Fibroblast of pulmonary artery (primary cell): ENCODE results near the gene ANO7.
A peak's percentile ranks its signal among the peaks of the same experiment; 100 is the strongest.

Experiments used
- DNase-seq: peaks from one replicate; pipeline ENCODE4 v3.0.0-alpha.2; 2010; ENCODE audit warnings: low read depth
- H3K4me3 ChIP-seq: replicated peaks from 2 replicates; pipeline ENCODE4 v1.5.1; 2011; ENCODE audit warnings: low read depth, mild to moderate bottlenecking, control low read depth, low read length, moderate library complexity
- TF ChIP-seq, protein P1 (sequence below): IDR thresholded peaks from 2 replicates; pipeline ENCODE4 v1.5.1; 2011; ENCODE audit warnings: mild to moderate bottlenecking, control low read depth, low read length, inconsistent platforms; ENCODE audit errors: missing control alignments

Gene ANO7

DNA sequence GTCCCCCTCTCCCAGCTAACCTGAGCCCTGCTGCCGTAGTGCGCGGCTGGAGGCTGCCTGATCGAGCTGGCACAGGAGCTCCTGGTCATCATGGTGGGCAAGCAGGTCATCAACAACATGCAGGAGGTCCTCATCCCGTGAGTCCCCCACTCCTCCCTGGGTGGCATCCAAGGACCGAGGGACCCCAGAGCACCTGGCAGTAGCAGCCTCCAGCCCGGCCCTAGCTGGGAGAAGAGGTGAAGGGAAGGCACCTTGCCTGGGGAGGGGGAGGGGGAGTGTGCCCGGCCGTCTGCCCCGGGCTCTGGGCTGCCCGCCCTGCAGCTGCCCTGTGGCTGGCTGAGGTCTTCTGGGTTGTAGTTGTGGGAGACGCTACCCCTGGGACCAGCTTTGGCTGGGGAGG is 26.3 kb downstream of the ANO7 start:
- TF ChIP-seq, protein P1, sequence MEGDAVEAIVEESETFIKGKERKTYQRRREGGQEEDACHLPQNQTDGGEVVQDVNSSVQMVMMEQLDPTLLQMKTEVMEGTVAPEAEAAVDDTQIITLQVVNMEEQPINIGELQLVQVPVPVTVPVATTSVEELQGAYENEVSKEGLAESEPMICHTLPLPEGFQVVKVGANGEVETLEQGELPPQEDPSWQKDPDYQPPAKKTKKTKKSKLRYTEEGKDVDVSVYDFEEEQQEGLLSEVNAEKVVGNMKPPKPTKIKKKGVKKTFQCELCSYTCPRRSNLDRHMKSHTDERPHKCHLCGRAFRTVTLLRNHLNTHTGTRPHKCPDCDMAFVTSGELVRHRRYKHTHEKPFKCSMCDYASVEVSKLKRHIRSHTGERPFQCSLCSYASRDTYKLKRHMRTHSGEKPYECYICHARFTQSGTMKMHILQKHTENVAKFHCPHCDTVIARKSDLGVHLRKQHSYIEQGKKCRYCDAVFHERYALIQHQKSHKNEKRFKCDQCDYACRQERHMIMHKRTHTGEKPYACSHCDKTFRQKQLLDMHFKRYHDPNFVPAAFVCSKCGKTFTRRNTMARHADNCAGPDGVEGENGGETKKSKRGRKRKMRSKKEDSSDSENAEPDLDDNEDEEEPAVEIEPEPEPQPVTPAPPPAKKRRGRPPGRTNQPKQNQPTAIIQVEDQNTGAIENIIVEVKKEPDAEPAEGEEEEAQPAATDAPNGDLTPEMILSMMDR, result no peak
- no peak overlapping the region for H3K4me3 ChIP-seq
- DNase-seq, result no peak

DNA sequence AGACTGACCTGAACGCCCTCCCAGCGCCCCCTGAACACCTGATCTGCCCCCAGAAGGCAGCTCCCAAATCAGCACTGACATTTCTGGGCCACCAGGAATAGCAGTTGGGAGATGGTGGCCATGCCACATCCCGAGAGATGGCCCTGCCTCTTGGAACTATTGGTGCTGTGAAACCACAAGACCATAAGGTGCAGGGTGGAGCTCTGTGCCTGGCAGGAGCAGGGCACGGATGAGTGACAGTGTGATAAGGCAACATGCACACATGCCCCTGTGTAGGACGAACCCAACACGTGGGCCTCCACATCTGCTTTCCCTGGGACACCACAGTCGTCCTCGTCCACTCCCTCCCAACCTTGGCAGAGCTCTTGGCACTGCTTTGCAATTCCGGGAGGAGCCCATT is 26.9 kb downstream of the ANO7 start:
- H3K4me3 ChIP-seq, result no peak overlapping the region
- no peak for DNase-seq
- TF ChIP-seq, protein P1, result no peak

DNA sequence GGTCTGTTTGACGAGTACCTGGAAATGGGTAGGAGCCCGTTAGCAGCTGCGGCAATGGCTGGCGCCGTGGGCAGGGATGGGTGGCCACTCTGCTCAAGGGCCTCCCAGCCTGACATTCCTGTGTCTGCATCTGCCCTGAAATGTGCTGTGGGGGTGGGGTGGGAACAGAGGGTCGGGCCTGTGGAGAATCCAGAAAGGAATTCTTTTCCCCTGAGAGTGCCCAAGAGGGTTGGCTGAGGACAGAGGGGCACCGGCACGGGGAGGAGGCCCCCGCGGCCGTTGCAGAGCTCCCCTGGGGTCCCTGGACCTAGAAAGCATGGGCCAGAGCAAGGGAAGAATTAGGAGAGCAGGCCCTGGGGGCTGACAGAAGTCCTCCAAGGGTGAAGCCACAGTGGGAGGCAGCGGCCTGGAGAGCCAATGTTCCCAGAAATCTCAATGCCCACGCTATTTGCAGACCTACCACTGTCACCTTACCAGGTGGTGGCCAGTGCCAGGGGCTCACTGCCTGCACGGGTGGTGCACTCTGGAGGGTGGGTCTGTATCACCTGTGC is 27.8 kb downstream of the ANO7 start:
- no peak for DNase-seq
- TF ChIP-seq, protein P1, result no peak
- no peak overlapping the region for H3K4me3 ChIP-seq

- TF ChIP-seq, protein P1, result no peak
- H3K4me3 ChIP-seq, result peak overlapping the region; percentile 46
- DNase-seq, result peak; percentile 73
Observed at GRCh38 chr2:241217320-241218031, 29.0 kb downstream of the ANO7 start.

- peak overlapping the region; percentile 51 for H3K4me3 ChIP-seq
- TF ChIP-seq, protein P1, result no peak
- no peak for DNase-seq
Observed at GRCh38 chr2:241218131-241219029, 29.9 kb downstream of the ANO7 start.

- TF ChIP-seq, protein P1, result no peak
- DNase-seq, result no peak
- H3K4me3 ChIP-seq, result peak overlapping the region; percentile 51
Observed at GRCh38 chr2:241219030-241219382, 30.5 kb downstream of the ANO7 start.
